Activated CD8-positive, alpha-beta T cell treated with anti-CD3 and anti-CD28 coated beads for 36 hours (primary cell): ENCODE measurements around the gene NXN. TPM values are rescaled to one million over a fixed set of nuclear protein-coding genes. Genes with fewer than 3 reads are reported as not detected.

ENCODE experiments used
- ATAC-seq: fragments of 200-7000 bp; cut with Tn5 transposase; one replicate; pipeline ENCODE4 v1.10.0; 2021; ENCODE audit warnings: mild to moderate bottlenecking, moderate library complexity
- CTCF ChIA-PET: fragments of 350-600 bp; sonication (Branson Sonifier 250); formaldehyde crosslinking; loops from one replicate; lab custom pipeline; 2021; ENCODE audit warnings: antibody characterized with exemption; lab: Charles Lee
- POLR2A ChIA-PET: fragments of 350-600 bp; sonication (Branson Sonifier 250); formaldehyde crosslinking; loops from one replicate; lab custom pipeline; 2021; ENCODE audit warnings: antibody characterized with exemption; lab: Charles Lee
- DNase-seq: peaks from one replicate; pipeline ENCODE4 v3.0.0-alpha.2; 2020
- H3K27ac Mint-ChIP-seq: one replicate; pipeline ENCODE4 v1.8.0; 2021; ENCODE audit warnings: mild to moderate bottlenecking, mixed read lengths
- H3K27me3 Mint-ChIP-seq: one replicate; pipeline ENCODE4 v1.8.0; 2021; ENCODE audit warnings: mixed read lengths
- H3K36me3 Mint-ChIP-seq: one replicate; pipeline ENCODE4 v1.8.0; 2021; ENCODE audit warnings: low read depth, mixed read lengths
- H3K4me1 Mint-ChIP-seq: one replicate; pipeline ENCODE4 v1.8.0; 2021; ENCODE audit warnings: low read depth, mixed read lengths
- H3K4me3 Mint-ChIP-seq: one replicate; pipeline ENCODE4 v1.8.0; 2021; ENCODE audit warnings: mild to moderate bottlenecking, moderate library complexity, mixed read lengths
- H3K9me3 Mint-ChIP-seq: one replicate; pipeline ENCODE4 v1.8.0; 2021; ENCODE audit warnings: mixed read lengths
- CTCF ChIP-seq: fragments of 200-600 bp; IDR thresholded peaks from one replicate; pipeline ENCODE4 v1.8.0; 2022; ENCODE audit warnings: antibody characterized with exemption, mild to moderate bottlenecking
- intact Hi-C: fragments of 100-400 bp; cut with micrococcal nuclease; formaldehyde crosslinking; loops from one replicate; pipeline ENCODE4 v1.10.0; 2022
- total RNA-seq, 2 experiments: library from RNA; stranded (reverse); gene quantifications; one replicate each; pipeline ENCODE4 v1.2.3, GENCODE V29; 2021

Gene NXN
- total RNA-seq, 2 experiments from 2014 or later: 1.2 to 1.4 TPM

GRCh38 chr17:945672-946071 is 33.9 kb downstream of the NXN start:
- Mint-ChIP-seq H3K27me3 (peaks cover 8% of the 10 kb centered on the region), H3K27ac (no peak overlapping the region), H3K9me3 (no peaks in the 10 kb centered on the region), H3K36me3 (no peaks in the 10 kb centered on the region), H3K4me3 (no peak overlapping the region), H3K4me1 (no peaks in the 10 kb centered on the region)
- POLR2A ChIA-PET: no interaction called here
- DNase-seq (no peak), ATAC-seq (no peak)
- TF ChIP-seq CTCF: no peak
- intact Hi-C loops: no loop called here
- CTCF ChIA-PET: no interaction called here

GRCh38 chr17:944266-944826 is 35.2 kb downstream of the NXN start:
- H3K4me1 Mint-ChIP-seq: no peaks in the 10 kb centered on the region
- H3K4me3 Mint-ChIP-seq: no peak overlapping the region
- POLR2A ChIA-PET: no interaction called here
- no peak overlapping the region for H3K27ac Mint-ChIP-seq
- DNase-seq: no peak
- no peaks in the 10 kb centered on the region for H3K36me3 Mint-ChIP-seq
- H3K27me3 Mint-ChIP-seq: peaks cover 1% of the 10 kb centered on the region
- no peak for TF ChIP-seq CTCF
- intact Hi-C loops: no loop called here
- CTCF ChIA-PET: interaction anchor here (0.8 kb wide), 1 partner anchor 243 kb away, joined by 3 read pairs; no protein-coding TSS in a partner anchor
- ATAC-seq: no peak
- no peaks in the 10 kb centered on the region for H3K9me3 Mint-ChIP-seq

GRCh38 chr17:935485-935884 is 44.1 kb downstream of the NXN start:
- no peak overlapping the region for H3K27ac Mint-ChIP-seq
- intact Hi-C loops: no loop called here
- H3K36me3 Mint-ChIP-seq: no peaks in the 10 kb centered on the region
- H3K27me3 Mint-ChIP-seq: peaks cover under 1% of the 10 kb centered on the region
- ATAC-seq (no peak), DNase-seq (no peak)
- ChIA-PET CTCF (interaction anchor here (0.6 kb wide), 1 partner anchor 123 kb away, joined by 3 read pairs; no protein-coding TSS in a partner anchor), POLR2A (interaction anchor here (0.7 kb wide), 1 partner anchor 45 kb away, joined by 3 read pairs; no protein-coding TSS in a partner anchor)
- H3K4me3 Mint-ChIP-seq: no peak overlapping the region
- no peaks in the 10 kb centered on the region for H3K4me1 Mint-ChIP-seq
- no peak for TF ChIP-seq CTCF
- no peaks in the 10 kb centered on the region for H3K9me3 Mint-ChIP-seq

GRCh38 chr17:933312-934073 is 46.1 kb downstream of the NXN start:
- Mint-ChIP-seq H3K9me3 (no peaks in the 10 kb centered on the region), H3K36me3 (no peaks in the 10 kb centered on the region), H3K4me1 (no peaks in the 10 kb centered on the region), H3K4me3 (no peak overlapping the region), H3K27ac (no peak overlapping the region), H3K27me3 (peaks cover 2% of the 10 kb centered on the region)
- DNase-seq (no peak), ATAC-seq (no peak)
- POLR2A ChIA-PET: no interaction called here
- intact Hi-C loops: no loop called here
- CTCF ChIA-PET: no interaction called here
- TF ChIP-seq CTCF: no peak

GRCh38 chr17:930258-930657 is 49.3 kb downstream of the NXN start:
- intact Hi-C loops: no loop called here
- no peak for TF ChIP-seq CTCF
- no peak overlapping the region for H3K27ac Mint-ChIP-seq
- no peaks in the 10 kb centered on the region for H3K9me3 Mint-ChIP-seq
- ATAC-seq (no peak), DNase-seq (no peak)
- no peaks in the 10 kb centered on the region for H3K36me3 Mint-ChIP-seq
- POLR2A ChIA-PET: no interaction called here
- no peak overlapping the region for H3K4me3 Mint-ChIP-seq
- CTCF ChIA-PET: no interaction called here
- peaks cover 11% of the 10 kb centered on the region for H3K27me3 Mint-ChIP-seq
- H3K4me1 Mint-ChIP-seq: no peaks in the 10 kb centered on the region
